GM21390 (cell line): ENCODE data around the gene CSGALNACT2.

Experiments
- ATAC-seq: cut with Tn5 transposase; IDR thresholded peaks from one replicate; pipeline ENCODE4 v1.9.1; 2021; ENCODE audit not compliant: unreplicated experiment

CSGALNACT2 gene

DNA sequence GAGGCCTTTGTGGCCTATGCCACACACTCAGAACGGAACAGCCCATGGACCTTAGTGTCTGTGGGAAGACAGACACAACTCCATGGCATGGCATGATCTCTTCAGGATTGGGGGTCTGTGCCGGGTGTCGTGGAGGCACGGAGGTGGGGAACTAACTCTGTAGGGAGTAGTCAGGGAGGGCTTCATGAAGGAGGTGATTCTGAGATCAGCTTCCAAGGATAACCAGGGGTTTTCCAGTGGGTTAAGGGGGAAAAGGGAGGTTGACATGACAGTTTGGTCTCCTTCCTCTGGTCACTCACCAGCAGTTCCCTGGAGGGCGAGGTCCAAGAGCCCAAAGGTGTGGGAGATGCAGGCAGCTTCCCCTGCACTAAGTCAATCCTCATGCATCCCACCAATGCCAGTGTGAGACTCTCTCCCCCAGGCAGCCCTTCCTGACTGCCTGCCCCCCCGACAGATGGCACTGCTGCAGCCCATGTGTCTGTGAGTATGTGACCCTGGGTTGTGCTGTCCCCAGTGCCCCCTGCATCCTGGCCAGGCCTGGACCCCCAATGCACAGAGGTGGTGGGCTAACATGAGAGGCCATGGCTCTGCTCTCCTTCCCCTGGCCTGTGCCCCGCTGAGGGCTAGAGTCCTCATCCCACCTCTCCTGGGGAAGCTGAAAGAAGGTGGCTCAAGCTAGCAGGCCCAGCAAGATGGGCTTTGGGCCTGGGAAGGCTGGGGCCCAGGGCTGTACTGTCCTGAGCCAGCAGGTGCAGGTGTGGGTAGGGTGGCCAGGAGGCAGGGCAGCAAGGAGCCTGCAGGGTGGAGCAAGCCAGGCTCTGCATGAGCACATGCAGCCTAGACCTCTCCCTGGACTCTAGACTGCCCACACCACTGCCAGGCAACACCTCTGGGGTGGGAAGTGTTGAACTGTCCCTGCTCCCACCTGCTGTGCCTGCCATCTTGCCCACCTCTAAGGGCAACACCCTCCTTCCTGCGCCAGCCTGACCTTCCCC, 88.9 kb downstream of the CSGALNACT2 start:
- no peak for ATAC-seq

- ATAC-seq, result no peak
These were observed 89.9 kb downstream of the CSGALNACT2 start for GRCh38 chr10:43227911-43228782.

DNA sequence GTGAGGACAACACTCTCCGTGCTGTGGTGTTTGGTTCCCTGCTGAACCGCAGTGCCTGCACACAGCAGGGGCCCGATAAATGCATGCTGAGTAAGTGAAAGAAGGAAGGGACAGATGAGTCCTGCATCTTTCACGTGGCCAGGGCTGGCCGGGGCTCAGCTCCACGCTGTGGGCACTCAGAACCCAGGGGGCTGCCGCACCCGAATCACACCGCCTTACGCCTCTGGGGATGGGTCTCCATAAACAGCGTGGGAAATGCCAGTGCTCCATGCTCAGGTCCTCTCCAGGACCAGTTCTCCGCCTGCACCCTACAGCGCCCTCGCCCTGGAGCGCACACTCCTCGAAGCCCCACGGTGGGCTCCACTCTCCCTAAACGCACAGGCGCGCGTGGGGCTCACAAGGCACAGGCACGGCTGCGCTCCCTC, 90.5 kb downstream of the CSGALNACT2 start:
- no peak for ATAC-seq

- ATAC-seq, result no peak
These were observed 91.2 kb downstream of the CSGALNACT2 start for GRCh38 chr10:43229208-43230061.

DNA sequence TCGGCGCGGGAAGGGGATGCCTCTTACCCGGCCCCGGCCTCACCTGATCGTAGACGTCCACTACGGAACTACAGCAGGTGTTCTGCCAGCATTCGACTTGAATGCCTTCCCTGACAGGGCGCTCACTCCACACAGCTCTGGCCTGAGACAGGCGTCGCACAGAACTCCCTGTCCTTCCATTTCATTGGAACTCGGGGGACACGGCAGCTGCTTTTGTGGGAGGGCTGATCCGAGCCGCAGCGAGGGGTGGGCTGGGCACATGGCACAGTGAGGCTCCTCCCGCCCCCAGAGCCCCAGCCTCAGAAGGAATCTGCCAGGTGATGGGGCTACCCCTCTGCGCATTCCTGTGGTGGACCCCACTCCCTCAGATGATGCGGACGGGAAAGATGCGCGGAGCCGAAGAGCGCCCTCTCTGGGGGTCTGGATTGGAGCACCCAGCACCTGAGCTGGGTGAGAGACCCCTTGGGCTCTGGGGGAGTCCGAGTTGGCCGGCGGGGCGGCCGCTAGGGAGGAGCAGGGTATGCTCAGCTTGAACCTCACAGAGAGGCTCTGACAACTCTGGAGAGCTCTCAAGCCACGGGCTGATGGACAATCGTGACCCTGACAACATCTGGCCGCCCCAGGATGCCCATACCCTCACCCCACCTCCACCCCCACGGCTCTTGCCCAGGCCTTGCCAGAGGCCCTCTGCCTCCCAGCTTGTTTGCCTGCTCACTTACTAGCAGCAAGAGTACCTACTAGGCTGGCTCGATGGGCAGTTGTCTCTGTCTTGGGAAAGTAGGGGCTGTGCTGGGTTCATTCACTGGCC, 92.1 kb downstream of the CSGALNACT2 start:
- ATAC-seq, result no peak

GRCh38 chr10:43230909-43231522, 92.8 kb downstream of the CSGALNACT2 start:
- ATAC-seq, result no peak

GRCh38 chr10:43231523-43232078, 93.4 kb downstream of the CSGALNACT2 start:
- no peak for ATAC-seq

DNA sequence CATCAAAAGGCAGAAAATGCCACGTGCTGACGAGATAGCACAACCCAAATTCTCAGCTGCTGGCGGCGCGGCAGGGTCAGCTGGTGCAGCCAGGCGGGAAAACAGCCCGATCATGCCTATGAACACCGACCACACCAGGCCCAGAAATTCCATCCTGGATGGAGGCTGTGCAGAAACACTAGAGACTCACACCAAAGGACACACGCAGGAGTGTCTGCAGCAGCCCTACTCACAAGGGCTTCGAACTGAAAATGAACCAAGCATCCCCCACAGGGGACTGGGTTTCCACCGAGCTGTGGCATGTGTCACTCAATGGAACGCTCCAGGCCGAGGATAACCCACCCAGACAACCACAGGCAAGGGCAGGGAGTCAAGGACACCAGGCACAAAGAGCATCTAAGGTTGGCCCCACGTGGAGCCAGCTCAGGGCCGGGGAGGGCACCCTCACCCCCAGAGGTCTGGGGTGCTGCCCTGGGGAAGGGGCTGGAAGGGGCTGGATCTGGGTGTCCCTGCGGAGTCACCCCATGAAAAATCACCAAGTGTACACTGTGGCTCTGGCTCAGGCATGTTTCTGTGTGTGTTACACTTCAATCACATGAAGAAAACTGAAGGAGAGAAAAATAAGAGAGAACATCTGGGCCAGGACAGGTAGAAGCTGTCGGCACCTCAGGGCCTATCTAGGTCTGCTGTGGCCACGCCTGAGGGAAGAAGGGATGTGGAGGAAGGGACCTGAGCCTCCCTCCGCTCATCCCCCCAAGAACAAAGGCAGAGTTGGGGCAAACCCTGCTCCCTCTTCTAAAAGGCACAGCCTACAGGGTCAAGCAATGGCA, 95.6 kb downstream of the CSGALNACT2 start:
- ATAC-seq, result no peak

DNA sequence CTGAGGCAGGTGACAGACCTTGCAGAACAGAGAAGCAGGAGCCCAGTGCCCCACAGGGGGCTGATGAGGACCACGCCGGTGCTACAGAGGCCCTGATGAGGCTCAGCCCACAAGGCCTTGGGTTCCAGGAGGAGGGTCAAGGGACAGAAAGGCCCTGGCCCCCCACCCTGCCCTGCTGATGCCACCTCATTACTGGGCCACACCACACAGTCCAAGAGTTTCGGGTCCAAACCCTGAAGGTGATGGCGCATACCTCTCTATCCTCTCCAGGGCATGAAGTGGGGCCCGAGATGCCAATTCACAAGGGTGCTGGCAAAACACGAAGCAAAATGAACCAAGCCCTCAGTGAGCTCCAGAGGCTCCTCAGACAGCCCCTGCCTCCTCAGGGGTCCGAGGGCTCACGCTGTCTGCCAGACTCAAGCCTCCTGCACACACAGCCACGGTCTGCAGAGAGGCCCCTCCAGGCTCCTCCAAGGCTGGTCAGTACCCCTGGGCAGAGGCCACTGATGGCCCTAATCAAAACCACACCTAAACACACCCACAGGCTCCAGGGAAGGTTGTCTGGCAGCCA, 96.3 kb downstream of the CSGALNACT2 start:
- no peak for ATAC-seq
